Measurements from ENCODE around the gene FXYD7.
"Not testable (repeated sequence)": the region's sequence is repeated elsewhere in the genome, so short reads cannot be mapped to it uniquely, and the experiment has no call there.

The FXYD7 gene, protein sequence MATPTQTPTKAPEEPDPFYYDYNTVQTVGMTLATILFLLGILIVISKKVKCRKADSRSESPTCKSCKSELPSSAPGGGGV

DNA sequence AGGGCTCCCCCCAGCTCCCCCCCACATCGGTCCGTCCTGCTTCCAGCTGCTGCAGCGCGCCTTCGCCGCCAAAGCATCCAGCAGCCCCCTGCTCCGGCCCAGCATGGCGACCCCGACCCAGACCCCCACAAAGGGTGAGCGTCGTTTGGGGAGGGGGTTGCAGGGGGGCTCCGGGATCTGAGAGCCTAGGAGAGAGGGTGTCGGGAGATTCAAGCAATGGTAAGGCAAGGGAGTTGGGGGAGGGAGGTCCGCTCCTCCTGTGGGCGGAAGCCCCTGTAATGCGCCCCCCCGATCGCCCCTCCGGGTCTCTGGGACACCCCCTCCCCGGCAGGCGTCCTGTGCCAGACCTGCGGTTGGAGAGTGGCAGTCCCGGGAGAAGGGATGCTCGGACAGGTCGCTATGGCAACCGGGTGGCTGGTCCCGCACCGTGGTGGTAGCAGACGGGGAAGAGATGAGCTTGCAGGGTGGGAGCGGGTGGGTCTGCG, at the start of gene FXYD7:
Gene FXYD7 (plus strand): TSS at position 25 of the 485 bp plus-strand sequence. CDS start 79 bp downstream, at position 104.
- Histone ChIP-seq H3K4me1 (ENCODE audit: insufficient read depth, low read length) (peaks cover 25% of the 10 kb centered on the region), H3K36me3 (ENCODE audit: insufficient read depth, low read length) (no peaks in the 10 kb centered on the region; the same call in 1 of the 2 replicates), H3K9ac (ENCODE audit: low read depth, low read length) (peak within 1 kb of the TSS; percentile 65), H3K9me3 (ENCODE audit: control insufficient read depth, insufficient read depth, low read length) (no peaks in the 10 kb centered on the region)

DNA sequence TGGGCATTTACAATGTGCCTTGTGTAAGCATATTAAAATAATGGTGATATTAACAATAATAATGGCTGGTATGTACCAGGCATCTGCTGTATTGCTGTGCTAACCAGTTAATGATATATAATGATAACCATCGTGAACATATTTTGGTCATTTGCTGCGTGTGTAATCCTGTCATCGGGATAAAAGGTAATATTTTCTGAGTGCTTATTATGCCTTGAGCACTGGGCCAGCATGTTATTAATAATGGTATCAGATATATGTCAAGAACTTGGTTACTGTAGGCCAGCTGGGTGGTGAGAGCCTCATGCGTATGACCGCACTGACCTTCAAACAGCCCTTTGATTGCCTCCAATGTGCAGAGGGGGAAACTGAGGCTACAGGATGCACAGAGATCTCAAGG, 49.6 kb upstream of the FXYD7 start:
- Histone ChIP-seq H3K4me1 (ENCODE audit: insufficient read depth, low read length) (peaks cover 14% of the 10 kb centered on the region), H3K36me3 (ENCODE audit: insufficient read depth, low read length) (no peaks in the 10 kb centered on the region), H3K9ac (ENCODE audit: low read depth, low read length) (no peak overlapping the region), H3K9me3 (ENCODE audit: control insufficient read depth, insufficient read depth, low read length) (no peaks in the 10 kb centered on the region)

DNA sequence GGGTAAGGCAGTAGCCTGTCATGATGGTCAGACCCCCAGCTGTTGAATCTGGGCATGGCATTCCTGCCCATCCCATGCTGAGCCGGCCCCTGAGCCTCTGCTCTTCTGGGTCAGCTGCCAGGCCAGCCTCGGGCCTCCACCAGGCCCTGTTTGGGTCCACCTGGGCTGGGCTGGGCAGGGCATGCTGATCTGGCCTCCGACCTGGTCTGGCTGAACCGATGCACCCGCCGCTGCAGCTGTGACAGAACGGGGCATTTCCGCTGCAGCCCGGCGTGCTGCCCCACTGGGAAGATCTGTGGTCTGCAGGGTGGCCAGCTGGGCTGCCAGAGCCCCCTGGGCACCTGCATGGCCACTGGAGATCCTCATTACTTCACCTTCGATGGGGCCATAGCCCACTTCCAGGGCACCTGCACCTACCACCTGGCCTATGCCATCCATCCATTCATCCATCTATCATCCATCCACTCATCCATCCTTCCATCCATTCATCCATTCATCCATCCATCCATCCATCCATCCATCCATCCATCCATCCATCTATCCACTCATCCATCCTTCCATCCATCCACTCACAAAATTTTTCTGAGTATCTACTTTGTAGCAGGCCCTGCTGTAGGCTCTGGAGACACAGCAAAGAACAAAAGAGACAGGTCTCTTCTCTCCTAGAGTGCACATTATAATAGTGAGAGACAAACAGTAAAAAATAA, 49.0 kb upstream of the FXYD7 start:
- H3K36me3 ChIP-seq (ENCODE audit: insufficient read depth, low read length) = no peaks in the 10 kb centered on the region
- H3K9ac ChIP-seq (ENCODE audit: low read depth, low read length) = no peak overlapping the region
- peaks cover 9% of the 10 kb centered on the region; the same call in 1 of the 2 replicates for H3K4me1 ChIP-seq (ENCODE audit: insufficient read depth, low read length)
- H3K9me3 ChIP-seq (ENCODE audit: control insufficient read depth, insufficient read depth, low read length) = no peaks in the 10 kb centered on the region

DNA sequence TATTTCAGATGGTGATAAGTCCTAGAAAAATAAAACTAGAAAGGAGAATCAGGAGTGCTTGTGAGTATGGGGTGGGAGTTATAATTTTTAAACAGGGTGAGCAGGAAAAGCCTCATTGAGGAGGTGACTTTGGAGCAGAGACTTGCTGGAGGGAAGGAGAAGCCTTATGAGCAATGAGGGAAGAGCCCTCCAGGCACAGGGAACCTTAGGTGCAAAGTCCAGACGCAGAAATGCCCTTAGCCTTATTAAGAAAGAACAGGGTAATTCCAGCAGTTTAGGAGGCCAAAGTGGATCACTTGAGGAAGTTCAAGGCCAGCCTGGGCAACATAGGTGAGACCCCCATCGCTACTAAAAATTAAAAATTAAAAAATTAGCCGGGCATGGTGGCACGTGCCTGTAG, 48.4 kb upstream of the FXYD7 start:
- no peaks in the 10 kb centered on the region for H3K9me3 ChIP-seq (ENCODE audit: control insufficient read depth, insufficient read depth, low read length)
- H3K4me1 ChIP-seq (ENCODE audit: insufficient read depth, low read length) = peaks cover 9% of the 10 kb centered on the region; the same call in 1 of the 2 replicates
- no peaks in the 10 kb centered on the region for H3K36me3 ChIP-seq (ENCODE audit: insufficient read depth, low read length)
- no peak overlapping the region for H3K9ac ChIP-seq (ENCODE audit: low read depth, low read length)

DNA sequence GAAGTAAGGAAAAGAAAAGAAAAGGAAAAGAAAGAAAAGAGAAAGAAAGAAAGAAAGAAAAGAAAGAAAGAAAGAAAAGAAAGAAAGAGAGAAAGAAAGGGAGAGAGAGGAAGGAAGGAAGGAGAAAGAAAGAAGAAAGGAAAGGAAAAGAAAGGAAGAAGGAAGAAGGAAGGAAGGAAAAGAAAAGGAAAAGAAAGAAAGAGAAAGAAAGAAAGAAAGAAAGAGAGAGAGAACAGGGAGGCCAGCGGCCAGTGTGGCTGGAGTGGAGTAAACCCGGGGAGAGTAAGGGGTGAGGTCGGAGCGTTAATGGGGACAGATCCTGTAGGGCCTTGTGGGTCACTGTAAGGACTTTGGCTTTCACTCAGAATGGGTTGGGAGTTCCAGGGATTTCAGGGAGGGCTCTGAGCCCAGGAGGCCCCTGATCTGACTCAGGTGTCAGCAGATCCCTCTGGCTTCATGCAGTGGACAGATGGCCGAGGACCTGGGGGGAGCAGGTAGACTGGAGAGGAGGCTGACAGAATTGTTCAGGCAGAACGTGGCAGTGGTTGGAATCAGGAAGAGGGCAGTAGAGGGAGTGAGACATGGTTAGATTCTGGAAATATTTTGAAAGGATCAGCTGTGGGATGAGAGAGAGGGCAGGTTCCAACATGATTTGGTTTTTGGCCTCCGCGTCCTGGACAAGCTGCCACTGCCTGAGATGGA, 47.2 kb upstream of the FXYD7 start:
- H3K4me1 ChIP-seq (ENCODE audit: insufficient read depth, low read length) = peaks cover 6% of the 10 kb centered on the region; the same call in 1 of the 2 replicates

DNA sequence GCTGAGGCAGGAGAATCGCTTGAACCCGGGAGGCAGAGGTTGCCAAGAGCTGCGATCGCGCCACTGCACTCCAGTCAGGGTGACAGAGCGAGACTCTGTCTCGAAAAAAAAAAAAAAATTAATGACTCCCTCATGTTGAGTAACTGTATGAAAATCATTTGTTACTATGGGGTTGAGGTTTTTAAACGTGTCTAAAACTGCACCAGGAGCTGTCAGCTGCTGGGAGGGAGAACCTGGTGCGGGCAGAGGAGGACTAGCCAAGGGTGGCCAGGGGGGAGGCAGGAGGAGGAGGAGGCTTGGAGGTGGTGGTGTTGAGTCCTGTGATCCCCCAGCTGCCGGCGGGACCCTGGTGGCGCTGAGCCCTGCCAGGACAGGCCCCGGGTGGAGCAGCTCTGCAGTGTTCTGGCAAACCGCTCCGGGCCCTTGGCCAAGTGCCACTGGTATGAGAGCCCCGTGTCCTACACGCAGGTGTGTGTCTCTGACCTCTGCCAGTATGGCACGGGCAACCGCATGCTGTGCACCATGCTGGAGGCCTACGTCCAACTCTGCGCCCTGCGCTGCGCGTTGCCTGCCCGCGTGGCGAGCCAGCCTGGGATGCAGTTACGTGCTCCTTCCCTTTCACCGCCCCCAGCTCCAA, 44.5 kb upstream of the FXYD7 start:
- Histone ChIP-seq H3K9me3 (ENCODE audit: control insufficient read depth, insufficient read depth, low read length) (no peaks in the 10 kb centered on the region), H3K4me1 (ENCODE audit: insufficient read depth, low read length) (peaks cover 6% of the 10 kb centered on the region; the same call in 1 of the 2 replicates), H3K9ac (ENCODE audit: low read depth, low read length) (no peak overlapping the region), H3K36me3 (ENCODE audit: insufficient read depth, low read length) (no peaks in the 10 kb centered on the region)

More for the DNA sequence above, 47.2 kb upstream of the FXYD7 start:
- Histone ChIP-seq H3K9ac (ENCODE audit: low read depth, low read length) (no peak overlapping the region), H3K9me3 (ENCODE audit: control insufficient read depth, insufficient read depth, low read length) (no peaks in the 10 kb centered on the region), H3K36me3 (ENCODE audit: insufficient read depth, low read length) (no peaks in the 10 kb centered on the region)

DNA sequence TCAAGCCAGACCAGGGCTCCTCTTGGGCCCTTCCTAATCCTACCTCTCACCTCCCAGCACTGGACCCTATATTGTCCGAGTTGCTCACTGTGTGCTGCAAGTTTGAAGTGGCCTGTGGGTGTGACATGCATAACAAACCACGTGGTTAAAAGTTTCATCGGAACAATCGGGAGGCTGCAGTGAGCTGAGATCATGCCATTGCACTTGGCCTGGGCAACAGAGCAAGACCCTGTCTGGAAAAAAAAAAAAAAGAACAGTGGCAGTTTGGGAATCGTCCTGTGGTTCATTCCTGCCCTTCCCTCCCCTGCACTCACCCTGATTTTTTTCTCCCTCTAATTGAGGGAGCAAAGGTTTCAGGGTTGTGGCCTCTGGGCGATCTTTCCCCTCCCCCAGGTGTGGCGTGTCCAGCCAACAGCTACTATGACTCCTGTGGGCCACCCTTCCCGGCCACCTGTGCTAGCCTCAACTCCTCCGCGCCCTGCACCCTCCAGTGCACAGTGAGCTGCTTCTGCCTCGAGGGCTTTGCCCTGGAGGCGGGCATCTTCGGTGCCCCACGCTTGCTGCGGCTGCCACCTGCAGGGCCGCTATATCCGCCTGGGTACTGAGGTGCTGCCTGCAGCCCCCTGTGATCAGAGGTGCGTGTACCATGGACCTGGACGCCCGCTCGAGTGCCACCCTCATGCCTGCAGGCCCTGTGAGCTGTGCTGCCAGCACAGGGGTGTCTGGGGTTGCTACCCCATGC, 43.7 kb upstream of the FXYD7 start:
- peaks cover 6% of the 10 kb centered on the region; the same call in 1 of the 2 replicates for H3K4me1 ChIP-seq (ENCODE audit: insufficient read depth, low read length)
- no peaks in the 10 kb centered on the region for H3K36me3 ChIP-seq (ENCODE audit: insufficient read depth, low read length)
- no peaks in the 10 kb centered on the region for H3K9me3 ChIP-seq (ENCODE audit: control insufficient read depth, insufficient read depth, low read length)
- no peak overlapping the region for H3K9ac ChIP-seq (ENCODE audit: low read depth, low read length)

DNA sequence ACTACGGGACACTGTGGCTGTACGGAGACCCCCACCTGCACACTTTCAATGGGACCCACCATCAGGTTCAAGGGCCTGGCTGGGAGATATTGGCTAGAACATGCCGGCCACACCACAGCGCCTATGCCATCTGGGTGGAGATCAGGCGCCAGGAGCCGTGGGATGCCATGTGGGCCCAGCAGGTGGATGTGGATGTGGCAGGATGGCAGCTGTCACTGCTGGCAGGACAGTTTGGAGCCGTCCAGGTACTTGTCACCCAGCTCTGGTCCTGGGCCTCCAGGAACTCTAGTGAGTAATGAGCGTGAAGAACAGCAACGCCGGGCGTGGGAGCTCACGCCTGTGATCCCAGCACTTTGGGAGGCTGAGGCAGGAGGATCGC, 43.2 kb upstream of the FXYD7 start:
- H3K36me3 ChIP-seq (ENCODE audit: insufficient read depth, low read length) = no peaks in the 10 kb centered on the region
- H3K9ac ChIP-seq (ENCODE audit: low read depth, low read length) = no peak overlapping the region
- H3K4me1 ChIP-seq (ENCODE audit: insufficient read depth, low read length) = peaks cover 6% of the 10 kb centered on the region; the same call in 1 of the 2 replicates
- no peaks in the 10 kb centered on the region for H3K9me3 ChIP-seq (ENCODE audit: control insufficient read depth, insufficient read depth, low read length)

DNA sequence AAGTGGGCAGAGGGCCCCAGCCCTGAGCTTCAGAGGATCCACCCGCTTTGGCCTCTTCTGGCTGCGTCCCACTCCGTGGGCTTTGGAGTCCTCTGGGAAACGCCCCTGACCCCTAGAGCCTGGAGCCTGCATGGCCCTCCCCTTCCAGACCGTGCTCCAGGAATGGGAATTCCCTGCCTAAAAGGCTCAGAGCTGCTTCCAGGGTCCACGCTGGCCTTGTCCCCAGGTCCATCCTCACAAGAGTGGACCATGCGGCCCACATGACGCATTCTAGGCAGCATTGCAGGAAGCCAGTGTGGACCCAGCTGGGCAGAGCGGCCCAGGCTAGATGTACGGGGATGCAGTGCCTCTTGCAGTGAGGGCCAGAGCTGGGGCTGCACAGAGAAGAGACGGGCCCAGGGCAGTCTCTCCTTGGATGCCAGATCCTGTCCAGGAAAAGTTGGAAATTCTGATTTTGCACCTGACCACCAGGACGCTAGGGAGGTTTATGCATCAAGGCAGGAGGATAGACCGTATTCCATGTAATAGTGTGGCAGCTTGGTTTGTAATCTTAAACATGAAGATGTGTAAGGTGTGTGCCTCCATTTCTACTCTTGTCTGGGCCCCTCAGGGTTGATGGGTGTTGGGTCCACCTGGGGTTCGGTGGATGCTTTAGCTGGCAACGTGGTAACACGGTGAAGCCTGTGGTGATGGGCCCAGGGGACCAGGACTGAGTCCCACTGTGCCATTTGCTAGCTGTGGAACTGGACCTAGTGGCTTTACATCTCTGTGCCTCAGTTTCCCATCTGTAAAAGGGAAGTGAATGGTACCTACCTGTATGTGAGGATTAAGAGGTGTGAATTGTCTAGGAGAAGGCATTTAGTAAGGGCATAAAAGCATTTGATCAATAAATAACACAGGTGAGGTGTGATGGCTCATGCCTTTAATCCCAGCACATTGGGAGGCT, 42.2 kb upstream of the FXYD7 start:
- H3K9ac ChIP-seq (ENCODE audit: low read depth, low read length) = no peak overlapping the region
- H3K36me3 ChIP-seq (ENCODE audit: insufficient read depth, low read length) = no peaks in the 10 kb centered on the region
- H3K4me1 ChIP-seq (ENCODE audit: insufficient read depth, low read length) = peaks cover 6% of the 10 kb centered on the region; the same call in 1 of the 2 replicates
- no peaks in the 10 kb centered on the region for H3K9me3 ChIP-seq (ENCODE audit: control insufficient read depth, insufficient read depth, low read length)

DNA sequence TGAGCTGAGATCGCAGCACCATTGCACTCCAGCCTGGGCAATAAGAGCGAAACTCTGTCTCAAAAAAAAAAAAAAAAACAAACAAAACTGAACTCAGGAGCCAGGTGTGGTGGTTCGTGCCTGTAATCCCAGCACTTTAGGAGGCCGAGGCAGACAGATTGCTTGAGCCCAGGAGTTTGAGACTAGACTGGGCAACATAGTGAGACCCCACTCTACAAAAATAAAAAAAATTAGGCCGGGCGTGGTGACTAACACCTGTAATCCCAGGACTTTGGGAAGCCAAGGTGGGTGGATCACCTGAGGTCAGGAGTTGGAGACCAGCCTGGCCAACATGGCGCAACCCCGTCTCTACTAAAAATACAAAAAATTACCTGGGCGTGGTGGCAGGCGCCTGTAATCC, 41.1 kb upstream of the FXYD7 start:
- not testable (repeated sequence) for H3K36me3 ChIP-seq (ENCODE audit: insufficient read depth, low read length); H3K4me1 ChIP-seq (ENCODE audit: insufficient read depth, low read length); H3K9me3 ChIP-seq (ENCODE audit: control insufficient read depth, insufficient read depth, low read length); H3K9ac ChIP-seq (ENCODE audit: low read depth, low read length)

DNA sequence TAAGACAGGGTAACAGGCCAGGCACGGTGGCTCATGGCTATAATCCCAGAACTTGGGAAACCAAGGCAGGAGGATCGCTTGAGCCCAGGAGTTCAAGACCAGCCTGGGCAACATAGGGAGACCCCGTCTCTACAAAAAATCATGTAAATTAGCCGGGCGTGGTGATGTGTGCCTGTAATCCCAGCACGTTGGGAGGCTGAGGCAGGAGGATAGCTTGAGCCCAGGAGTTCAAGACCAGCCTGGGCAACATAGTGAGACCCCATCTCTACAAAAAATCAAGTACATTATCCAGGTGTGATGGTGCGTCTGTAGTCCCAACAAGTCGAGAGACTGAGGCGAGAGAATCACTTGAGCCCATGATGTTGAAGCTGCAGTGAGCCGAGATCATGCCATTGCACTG, 39.4 kb upstream of the FXYD7 start:
- H3K36me3 ChIP-seq (ENCODE audit: insufficient read depth, low read length); H3K4me1 ChIP-seq (ENCODE audit: insufficient read depth, low read length); H3K9me3 ChIP-seq (ENCODE audit: control insufficient read depth, insufficient read depth, low read length); H3K9ac ChIP-seq (ENCODE audit: low read depth, low read length): not testable (repeated sequence)

DNA sequence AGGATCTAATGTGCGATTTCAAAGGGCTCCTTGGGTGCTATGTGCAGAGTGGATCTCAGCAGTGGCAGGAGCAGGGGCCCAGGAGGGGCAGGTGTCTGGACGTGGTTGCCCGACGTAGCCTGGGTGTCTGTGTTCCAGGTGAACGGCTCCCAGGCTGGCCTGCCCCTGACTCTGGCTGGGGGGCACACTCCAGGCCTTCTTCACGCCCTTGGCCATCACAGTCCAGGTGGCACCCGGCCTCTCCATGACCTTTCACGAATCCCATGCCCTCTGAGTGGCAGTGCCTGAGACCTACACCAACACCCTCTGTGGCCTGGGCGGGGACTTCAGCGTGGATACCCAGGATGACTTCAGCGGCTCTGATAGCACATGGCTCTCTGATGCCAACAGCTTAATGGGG, 38.7 kb upstream of the FXYD7 start:
- H3K4me1 ChIP-seq (ENCODE audit: insufficient read depth, low read length) = peaks cover 3% of the 10 kb centered on the region; the same call in 1 of the 2 replicates
- H3K9ac ChIP-seq (ENCODE audit: low read depth, low read length) = no peak overlapping the region
- no peaks in the 10 kb centered on the region for H3K36me3 ChIP-seq (ENCODE audit: insufficient read depth, low read length)
- H3K9me3 ChIP-seq (ENCODE audit: control insufficient read depth, insufficient read depth, low read length) = no peaks in the 10 kb centered on the region

DNA sequence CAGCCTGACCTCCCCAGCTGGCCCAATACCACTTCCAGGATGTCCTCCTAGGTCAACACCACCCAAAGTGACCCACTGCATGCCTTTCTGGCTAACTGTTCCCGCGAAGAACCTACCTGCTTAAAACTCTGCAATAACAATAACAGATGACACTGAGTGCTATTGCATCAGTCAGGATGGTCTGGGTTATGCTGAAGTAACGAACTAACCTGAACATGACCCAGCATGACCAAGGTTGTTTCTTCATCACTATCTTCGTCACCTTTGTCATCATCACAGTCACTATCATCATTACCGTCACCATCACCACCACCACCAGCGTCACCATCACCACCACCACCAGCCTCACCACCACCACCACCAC, 38.0 kb upstream of the FXYD7 start:
- no peak overlapping the region for H3K9ac ChIP-seq (ENCODE audit: low read depth, low read length)
- H3K36me3 ChIP-seq (ENCODE audit: insufficient read depth, low read length) = no peaks in the 10 kb centered on the region
- no peaks in the 10 kb centered on the region for H3K9me3 ChIP-seq (ENCODE audit: control insufficient read depth, insufficient read depth, low read length)
- peaks cover 3% of the 10 kb centered on the region; the same call in 1 of the 2 replicates for H3K4me1 ChIP-seq (ENCODE audit: insufficient read depth, low read length)
